ENCODE measurements around the gene LRRC4. TPM values are rescaled to one million over a fixed set of nuclear protein-coding genes. Genes with fewer than 3 reads are reported as not detected.

LRRC4 gene
- total and polyA plus RNA-seq, 2 experiments from 2014 or later: 0.13 to 0.32 TPM

DNA sequence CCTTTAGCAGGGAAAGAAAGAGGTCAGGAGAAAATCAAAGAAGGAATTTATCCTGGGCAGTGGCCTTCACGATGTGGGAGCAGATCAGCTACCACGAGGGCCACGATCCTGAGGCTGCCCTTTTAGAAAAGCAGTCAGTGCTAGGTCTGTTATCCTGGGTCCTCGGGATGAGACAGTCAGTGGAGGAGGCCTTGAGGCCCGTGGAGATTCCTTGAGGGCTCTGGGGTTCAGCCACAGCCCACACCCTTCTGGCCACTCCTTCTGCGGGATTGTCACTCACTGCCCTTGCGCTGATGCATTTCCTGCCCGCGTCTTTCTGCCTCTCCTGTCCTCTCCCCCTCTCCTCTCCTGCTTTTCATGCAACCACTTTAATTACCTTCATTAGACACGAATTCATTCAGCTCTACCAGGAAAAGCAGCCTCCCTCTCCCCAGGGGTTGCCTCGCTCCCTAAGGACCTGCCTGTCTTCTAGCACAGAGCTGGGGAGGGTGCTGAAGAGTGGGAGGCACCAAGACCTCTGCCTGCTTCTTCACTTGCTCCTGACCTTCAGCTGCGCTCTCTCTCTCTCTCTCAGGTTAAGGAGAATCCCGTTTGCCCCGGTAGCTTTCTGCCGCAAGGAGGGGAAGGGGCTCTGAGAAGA is 42.6 kb upstream of the LRRC4 start:
- no peaks in the 10 kb centered on the region for H3K27me3 ChIP-seq (replicated peaks; ENCODE audit: insufficient read depth)
- in situ Hi-C loops (cut with MboI): no loop called here
- TF ChIP-seq EZH2phosphoT487 (IDR thresholded peaks at IDR 0.05; ENCODE audit: insufficient read depth, low read depth): no peak
- H3K9me2 ChIP-seq (ENCODE audit: insufficient read depth): no peaks in the 10 kb centered on the region
- no peaks in the 10 kb centered on the region for H3K9me3 ChIP-seq (ENCODE audit: low read depth)
- no peak overlapping the region for H3K27ac ChIP-seq
- H2AFZ ChIP-seq: no peak overlapping the region
- 96 to 98% methylated on average over 14 to 15 of the region's 15 CpGs for WGBS, 2 experiments (ENCODE audit: low coverage in 1 of 2, low lambda C conversion rate in 2 of 2, missing lambda C conversion rate in 2 of 2)
- H3K4me1 ChIP-seq (ENCODE audit: insufficient read depth): no peaks in the 10 kb centered on the region
- H3F3A ChIP-seq (ENCODE audit: insufficient read depth): no peaks in the 10 kb centered on the region
- DNase-seq: no peak
- H3K9ac ChIP-seq: no peak overlapping the region
- H3K4me2 ChIP-seq (ENCODE audit: unreplicated experiment): no peak overlapping the region
- H3K36me3 ChIP-seq (ENCODE audit: low read depth): no peaks in the 10 kb centered on the region
- H3K79me2 ChIP-seq (ENCODE audit: insufficient read depth): no peaks in the 10 kb centered on the region
- H4K20me1 ChIP-seq (ENCODE audit: insufficient read depth): no peaks in the 10 kb centered on the region
- no peak overlapping the region for H3K4me3 ChIP-seq

DNA sequence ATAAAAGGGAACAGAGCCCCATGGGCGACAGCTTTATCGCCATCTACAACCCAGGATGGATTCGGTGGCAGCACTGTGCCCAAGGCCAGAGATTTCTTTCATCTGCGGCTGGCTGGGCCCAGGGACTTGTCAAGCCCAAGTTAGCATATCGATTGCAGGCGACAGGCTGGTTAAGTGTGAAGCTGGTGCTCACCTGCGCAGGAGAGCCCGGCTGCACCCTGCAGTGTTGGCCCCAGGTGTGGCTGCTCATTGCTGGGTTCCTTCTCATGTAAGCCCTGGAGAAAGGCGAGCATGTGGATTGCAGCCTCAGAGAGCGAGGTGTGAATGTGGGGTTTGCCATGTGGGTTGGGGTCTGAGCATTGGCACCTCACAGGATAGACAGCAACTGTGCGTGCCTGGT is 40.6 kb upstream of the LRRC4 start:
- no peak for DNase-seq
- no peaks in the 10 kb centered on the region for H3K36me3 ChIP-seq (ENCODE audit: low read depth)
- 94 to 95% methylated on average over 11 of the region's 11 CpGs for WGBS, 2 experiments (ENCODE audit: low coverage in 1 of 2, low lambda C conversion rate in 2 of 2, missing lambda C conversion rate in 2 of 2)
- no peaks in the 10 kb centered on the region for H3K4me1 ChIP-seq (ENCODE audit: insufficient read depth)
- no peaks in the 10 kb centered on the region for H3K79me2 ChIP-seq (ENCODE audit: insufficient read depth)
- no peaks in the 10 kb centered on the region for H3K9me3 ChIP-seq (ENCODE audit: low read depth)
- no peak overlapping the region for H3K27ac ChIP-seq
- in situ Hi-C loops (cut with MboI): no loop called here
- H2AFZ ChIP-seq: no peak overlapping the region
- H3F3A ChIP-seq (ENCODE audit: insufficient read depth): no peaks in the 10 kb centered on the region
- H4K20me1 ChIP-seq (ENCODE audit: insufficient read depth): no peaks in the 10 kb centered on the region
- no peak overlapping the region for H3K4me2 ChIP-seq (ENCODE audit: unreplicated experiment)
- H3K27me3 ChIP-seq (replicated peaks; ENCODE audit: insufficient read depth): no peaks in the 10 kb centered on the region
- H3K9ac ChIP-seq: no peak overlapping the region
- no peaks in the 10 kb centered on the region for H3K9me2 ChIP-seq (ENCODE audit: insufficient read depth)
- TF ChIP-seq EZH2phosphoT487 (IDR thresholded peaks at IDR 0.05; ENCODE audit: insufficient read depth, low read depth): no peak
- no peak for TF ChIP-seq EZH2 (IDR thresholded peaks at IDR 0.05; ENCODE audit: insufficient read depth, poor library complexity, severe bottlenecking)
- no peak overlapping the region for H3K4me3 ChIP-seq

DNA sequence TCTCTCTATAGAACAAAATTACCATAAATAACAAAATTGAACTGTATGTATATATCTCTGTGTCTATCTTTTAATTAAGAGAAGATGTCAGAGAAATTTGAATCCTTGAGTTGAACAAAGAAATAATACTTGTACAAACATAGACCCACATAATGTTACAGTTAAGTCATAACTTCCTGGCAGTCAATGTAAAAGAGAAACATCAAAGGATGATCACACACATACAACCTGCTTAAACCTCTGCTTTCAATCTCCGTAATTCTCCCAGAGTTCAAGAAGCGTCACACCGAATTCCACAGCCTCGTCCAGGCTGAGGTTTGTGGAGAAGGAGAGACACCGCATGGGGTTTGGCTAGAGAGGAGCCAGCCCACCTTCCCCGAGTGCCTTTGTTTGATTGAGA is 40.1 kb upstream of the LRRC4 start:
- Histone ChIP-seq H2AFZ (no peak overlapping the region), H3K9ac (no peak overlapping the region)
- TF ChIP-seq EZH2 (IDR thresholded peaks at IDR 0.05; ENCODE audit: insufficient read depth, poor library complexity, severe bottlenecking): no peak

GRCh38 chr7:128069373-128070364 is 38.4 kb upstream of the LRRC4 start:
- Histone ChIP-seq H3F3A (ENCODE audit: insufficient read depth) (no peaks in the 10 kb centered on the region), H4K20me1 (ENCODE audit: insufficient read depth) (no peaks in the 10 kb centered on the region), H3K4me3 (no peak overlapping the region), H3K9me3 (ENCODE audit: low read depth) (no peaks in the 10 kb centered on the region), H3K27me3 (replicated peaks; ENCODE audit: insufficient read depth) (no peaks in the 10 kb centered on the region), H3K79me2 (ENCODE audit: insufficient read depth) (no peaks in the 10 kb centered on the region), H2AFZ (no peak overlapping the region), H3K27ac (no peak overlapping the region), H3K36me3 (ENCODE audit: low read depth) (no peaks in the 10 kb centered on the region), H3K9ac (no peak overlapping the region), H3K4me1 (ENCODE audit: insufficient read depth) (no peaks in the 10 kb centered on the region), H3K4me2 (ENCODE audit: unreplicated experiment) (no peak overlapping the region), H3K9me2 (ENCODE audit: insufficient read depth) (no peaks in the 10 kb centered on the region)
- TF ChIP-seq EZH2phosphoT487 (IDR thresholded peaks at IDR 0.05; ENCODE audit: insufficient read depth, low read depth): no peak
- no peak for TF ChIP-seq EZH2 (IDR thresholded peaks at IDR 0.05; ENCODE audit: insufficient read depth, poor library complexity, severe bottlenecking)
- WGBS, 2 experiments (ENCODE audit: low coverage in 1 of 2, low lambda C conversion rate in 2 of 2, missing lambda C conversion rate in 2 of 2): 90 to 93% methylated on average over 7 to 8 of the region's 8 CpGs
- DNase-seq: no peak
- in situ Hi-C loops (cut with MboI): no loop called here

More for the DNA sequence above, 40.1 kb upstream of the LRRC4 start:
- Histone ChIP-seq H3K4me3 (no peak overlapping the region), H3K27ac (no peak overlapping the region), H3K4me2 (ENCODE audit: unreplicated experiment) (no peak overlapping the region), H3K36me3 (ENCODE audit: low read depth) (no peaks in the 10 kb centered on the region), H3K79me2 (ENCODE audit: insufficient read depth) (no peaks in the 10 kb centered on the region), H4K20me1 (ENCODE audit: insufficient read depth) (no peaks in the 10 kb centered on the region), H3K9me2 (ENCODE audit: insufficient read depth) (no peaks in the 10 kb centered on the region), H3K4me1 (ENCODE audit: insufficient read depth) (no peaks in the 10 kb centered on the region), H3F3A (ENCODE audit: insufficient read depth) (no peaks in the 10 kb centered on the region), H3K9me3 (ENCODE audit: low read depth) (no peaks in the 10 kb centered on the region), H3K27me3 (replicated peaks; ENCODE audit: insufficient read depth) (no peaks in the 10 kb centered on the region)
- DNase-seq: no peak
- WGBS, 2 experiments (ENCODE audit: low coverage in 1 of 2, low lambda C conversion rate in 2 of 2, missing lambda C conversion rate in 2 of 2): 92% methylated on average over 6 of the region's 6 CpGs
- in situ Hi-C loops (cut with MboI): no loop called here

All from GM23248 (cell line).